PC-3 (cell line): ENCODE measurements around the gene NNT. TPM values are rescaled to one million over a fixed set of nuclear protein-coding genes. Genes with fewer than 3 reads are reported as not detected.
"Not testable (repeated sequence)": the region's sequence is repeated elsewhere in the genome, so short reads cannot be mapped to it uniquely, and the experiment has no call there.

Experiments used
- ATAC-seq: fragments of 200-7000 bp; cut with Tn5 transposase; 2 replicates; pipeline ENCODE4 v1.9.1; 2020; ENCODE audit warnings: mild to moderate bottlenecking, moderate library complexity
- BruUV-seq: library from RNA; stranded (reverse); fragments of 400-500 nt; replicated peaks from 2 replicates; lab custom pipeline; 2021; lab: Mats Ljungman, UMichigan
- CTCF ChIA-PET: fragments of 300-600 bp; sonication (Branson Sonifier 250); formaldehyde crosslinking; loops from one replicate; lab custom pipeline; 2022; ENCODE audit warnings: antibody characterized with exemption; lab: Charles Lee
- POLR2A ChIA-PET: fragments of 300-600 bp; sonication (Branson Sonifier 250); formaldehyde crosslinking; loops from one replicate; lab custom pipeline; 2022; ENCODE audit warnings: antibody characterized with exemption; ENCODE audit not compliant: unreplicated experiment; lab: Charles Lee
- DNase-seq: peaks from one replicate; pipeline ENCODE4 v3.0.0-alpha.2; 2015
- H2AFZ ChIP-seq: fragments of 300-600 bp; sonication (generic); 2 replicates; pipeline ENCODE4 v1.6.0; 2016; ENCODE audit warnings: antibody characterized with exemption, low read length
- H3F3A ChIP-seq: fragments of 300-600 bp; sonication (generic); one replicate; pipeline ENCODE4 v1.6.0; 2017; ENCODE audit warnings: antibody characterized with exemption, low read length, control low read depth, mild to moderate bottlenecking; ENCODE audit not compliant: unreplicated experiment
- H3K27ac ChIP-seq: fragments of 300-600 bp; sonication (generic); 2 replicates; pipeline ENCODE4 v1.5.1; 2016; ENCODE audit warnings: mild to moderate bottlenecking, low read length
- H3K27me3 ChIP-seq: fragments of 300-600 bp; sonication (generic); 2 replicates; pipeline ENCODE4 v1.6.1; 2016; ENCODE audit warnings: low read length, mixed read lengths
- H3K36me3 ChIP-seq: fragments of 300-600 bp; sonication (generic); 2 replicates; pipeline ENCODE4 v1.6.1; 2016; ENCODE audit warnings: low read depth, mixed run types, low read length, mixed read lengths
- H3K4me1 ChIP-seq: fragments of 300-600 bp; sonication (generic); 2 replicates; pipeline ENCODE4 v1.5.1; 2016; ENCODE audit warnings: low read length; ENCODE audit not compliant: insufficient read depth
- H3K4me2 ChIP-seq: fragments of 300-600 bp; sonication (generic); 2 replicates; pipeline ENCODE4 v1.6.0; 2016; ENCODE audit warnings: low read length
- H3K4me3 ChIP-seq: fragments of 300-600 bp; sonication (generic); 2 replicates; pipeline ENCODE4 v1.5.1; 2016; ENCODE audit warnings: mild to moderate bottlenecking, low read length, mixed read lengths
- H3K79me2 ChIP-seq: fragments of 300-600 bp; sonication (generic); 2 replicates; pipeline ENCODE4 v1.6.1; 2017; ENCODE audit warnings: low read length, mixed read lengths
- H3K9ac ChIP-seq: fragments of 300-600 bp; sonication (generic); 2 replicates; pipeline ENCODE4 v1.6.0; 2016; ENCODE audit warnings: mild to moderate bottlenecking, low read length
- H3K9me2 ChIP-seq: fragments of 300-600 bp; sonication (generic); replicated peaks from 2 replicates; pipeline ENCODE4 v1.6.1; 2016; ENCODE audit warnings: mixed run types, low read length, mixed read lengths
- H3K9me3 ChIP-seq: fragments of 300-600 bp; sonication (generic); 2 replicates; pipeline ENCODE4 v1.6.1; 2016; ENCODE audit warnings: low read length, mixed read lengths
- H4K20me1 ChIP-seq: fragments of 300-600 bp; sonication (generic); 2 replicates; pipeline ENCODE4 v1.6.1; 2016; ENCODE audit warnings: low read length, mixed read lengths
- CTCF ChIP-seq: fragments of 300-600 bp; sonication (generic); conservative IDR thresholded peaks from 2 replicates; pipeline ENCODE4 v1.5.1; 2017; ENCODE audit warnings: antibody characterized with exemption, low read depth, mild to moderate bottlenecking, low read length
- EZH2 ChIP-seq: fragments of 300-600 bp; sonication (generic); IDR thresholded peaks from one replicate; pipeline ENCODE4 v1.6.1; 2017; ENCODE audit warnings: antibody characterized with exemption, mild to moderate bottlenecking, low read length; ENCODE audit not compliant: unreplicated experiment
- EZH2phosphoT487 ChIP-seq: fragments of 300-600 bp; sonication (generic); IDR thresholded peaks from 2 replicates; pipeline ENCODE4 v1.6.1; 2018; ENCODE audit warnings: mild to moderate bottlenecking, antibody characterized with exemption, low read length, borderline replicate concordance
- intact Hi-C: fragments of 100-400 bp; cut with micrococcal nuclease; formaldehyde crosslinking; loops from 2 replicates; pipeline ENCODE4 v1.9.0; 2023
- total RNA-seq: library from RNA; depleted of rRNA; stranded (reverse); fragments of >200 nt; gene quantifications from 2 replicates; pipeline ENCODE4 v1.2.3, GENCODE V29; 2014

NNT gene
- total RNA-seq, 1 experiment from 2014 or later: 15.6 TPM

- H3K27me3 ChIP-seq: no peaks in the 10 kb centered on the region
- ATAC-seq (no peak), DNase-seq (no peak)
- no peaks in the 10 kb centered on the region for H3K4me1 ChIP-seq
- H3K4me2 ChIP-seq: no peak overlapping the region
- no TSS peak for BruUV-seq
- no peaks in the 10 kb centered on the region for H4K20me1 ChIP-seq
- H3K27ac ChIP-seq: no peak overlapping the region
- no peak overlapping the region for H3K4me3 ChIP-seq
- H3K9me2 ChIP-seq: no peaks in the 10 kb centered on the region
- CTCF ChIA-PET: no interaction called here
- H3F3A ChIP-seq: no peaks in the 10 kb centered on the region
- no peak overlapping the region for H3K9ac ChIP-seq
- H3K79me2 ChIP-seq: no peaks in the 10 kb centered on the region
- no peak for TF ChIP-seq CTCF
- no peak for TF ChIP-seq EZH2
- no peak for TF ChIP-seq EZH2phosphoT487
- POLR2A ChIA-PET: no interaction called here
- H3K36me3 ChIP-seq: no peaks in the 10 kb centered on the region
- H2AFZ ChIP-seq: no peak overlapping the region
- intact Hi-C loops: no loop called here
- H3K9me3 ChIP-seq: no peaks in the 10 kb centered on the region
Observed at GRCh38 chr5:43702815-43703214, 99.8 kb downstream of the NNT start.

GRCh38 chr5:43704243-43704642 lies 101.3 kb downstream of the NNT start:
- H3K27me3 ChIP-seq: no peaks in the 10 kb centered on the region
- H4K20me1 ChIP-seq: no peaks in the 10 kb centered on the region
- H3K36me3 ChIP-seq: no peaks in the 10 kb centered on the region
- H3K9ac ChIP-seq: no peak overlapping the region
- intact Hi-C loops: no loop called here
- H3K9me2 ChIP-seq: no peaks in the 10 kb centered on the region
- no peaks in the 10 kb centered on the region for H3K4me1 ChIP-seq
- H3K4me3 ChIP-seq: no peak overlapping the region
- no peaks in the 10 kb centered on the region for H3K9me3 ChIP-seq
- no peaks in the 10 kb centered on the region for H3K79me2 ChIP-seq
- H3K27ac ChIP-seq: no peak overlapping the region
- H2AFZ ChIP-seq: no peak overlapping the region
- no peaks in the 10 kb centered on the region for H3F3A ChIP-seq
- ChIA-PET CTCF (no interaction called here), POLR2A (no interaction called here)
- H3K4me2 ChIP-seq: no peak overlapping the region
- DNase-seq (no peak), ATAC-seq (no peak)
- no TSS peak for BruUV-seq
- TF ChIP-seq EZH2: no peak
- no peak for TF ChIP-seq CTCF
- no peak for TF ChIP-seq EZH2phosphoT487

- POLR2A ChIA-PET, CTCF ChIA-PET, H3K4me3 ChIP-seq, H3K27ac ChIP-seq, H3K79me2 ChIP-seq, H3K9ac ChIP-seq, H4K20me1 ChIP-seq, H3K4me2 ChIP-seq, H3K27me3 ChIP-seq, H3K36me3 ChIP-seq, H3F3A ChIP-seq, ATAC-seq, DNase-seq, H3K9me2 ChIP-seq, intact Hi-C loops, H2AFZ ChIP-seq, H3K4me1 ChIP-seq, BruUV-seq, H3K9me3 ChIP-seq: not testable (repeated sequence)
Observed at GRCh38 chr5:43706576-43706975, 103.6 kb downstream of the NNT start.
